A673 (cell line): ENCODE data around the gene FLYWCH1. TPM values are rescaled to one million over a fixed set of nuclear protein-coding genes. Genes with fewer than 3 reads are reported as not detected.
"Not testable (repeated sequence)": the region's sequence is repeated elsewhere in the genome, so short reads cannot be mapped to it uniquely, and the experiment has no call there.

Experiments
- BruUV-seq: library from RNA; stranded (reverse); fragments of 400-500 nt; replicated peaks from 2 replicates; lab custom pipeline; 2021; lab: Mats Ljungman, UMichigan
- CTCF ChIA-PET: fragments of 300-600 bp; sonication (Branson Sonifier 250); formaldehyde crosslinking; loops from one replicate; lab custom pipeline; 2022; ENCODE audit warnings: antibody characterized with exemption; lab: Charles Lee
- POLR2A ChIA-PET: fragments of 300-600 bp; sonication (Branson Sonifier 250); formaldehyde crosslinking; loops from one replicate; lab custom pipeline; 2022; ENCODE audit warnings: antibody characterized with exemption; ENCODE audit not compliant: low non-redundant PET; lab: Charles Lee
- DNase-seq: peaks from one replicate; pipeline ENCODE4 v3.0.0-alpha.2; 2015; ENCODE audit warnings: low spot score
- H3K27ac ChIP-seq: fragments of 200-600 bp; sonication (generic); 2 replicates; pipeline ENCODE4 v1.5.1; 2016; ENCODE audit warnings: mixed run types, low read depth, mild to moderate bottlenecking, mixed read lengths, antibody characterized with exemption, low read length; ENCODE audit not compliant: poor library complexity, severe bottlenecking
- H3K27me3 ChIP-seq: fragments of 200-600 bp; sonication (generic); replicated peaks from 2 replicates; pipeline ENCODE4 v1.6.1; 2017; ENCODE audit warnings: mixed run types, low read depth, mild to moderate bottlenecking, mixed read lengths, antibody characterized with exemption, low read length; ENCODE audit not compliant: insufficient read depth, poor library complexity
- H3K36me3 ChIP-seq: fragments of 200-600 bp; sonication (generic); 2 replicates; pipeline ENCODE4 v1.6.1; 2016; ENCODE audit warnings: mixed run types, mild to moderate bottlenecking, mixed read lengths, antibody characterized with exemption, low read length; ENCODE audit not compliant: insufficient read depth, poor library complexity, severe bottlenecking
- H3K4me1 ChIP-seq: fragments of 200-600 bp; sonication (generic); 2 replicates; pipeline ENCODE4 v1.6.1; 2017; ENCODE audit warnings: mixed run types, mild to moderate bottlenecking, mixed read lengths, antibody characterized with exemption, low read length; ENCODE audit not compliant: insufficient read depth, poor library complexity, severe bottlenecking
- H3K4me3 ChIP-seq: fragments of 200-600 bp; sonication (generic); 2 replicates; pipeline ENCODE4 v1.5.1; 2016; ENCODE audit warnings: low read depth, mixed run types, mild to moderate bottlenecking, mixed read lengths, low read length; ENCODE audit not compliant: poor library complexity, severe bottlenecking
- H3K9me3 ChIP-seq: fragments of 200-600 bp; sonication (generic); 2 replicates; pipeline ENCODE4 v1.6.1; 2016; ENCODE audit warnings: mixed run types, low read depth, mild to moderate bottlenecking, mixed read lengths, antibody characterized with exemption, low read length; ENCODE audit not compliant: poor library complexity, severe bottlenecking
- EZH2 ChIP-seq: fragments of 200-600 bp; sonication (generic); IDR thresholded peaks from 2 replicates; pipeline ENCODE4 v1.6.1; 2017; ENCODE audit warnings: borderline replicate concordance, low read depth, mild to moderate bottlenecking, mixed read lengths, antibody characterized with exemption, low read length; ENCODE audit not compliant: poor library complexity, severe bottlenecking
- intact Hi-C: fragments of 100-400 bp; cut with micrococcal nuclease; formaldehyde crosslinking; loops from one replicate; pipeline ENCODE4 v1.10.0; 2022; ENCODE audit not compliant: unreplicated experiment
- total RNA-seq: library from RNA; stranded (reverse); gene quantifications from 2 replicates; pipeline ENCODE4 v1.2.3, GENCODE V29; 2021
- TF ChIP-seq, protein P1 (sequence below): fragments of 300-800, 200-600 bp; sonication (generic); conservative IDR thresholded peaks from 2 replicates; pipeline ENCODE4 v1.5.1; 2017; ENCODE audit warnings: low read depth, mild to moderate bottlenecking, antibody characterized with exemption, low read length, moderate library complexity, mixed read lengths

Gene FLYWCH1
- total RNA-seq, 1 experiment from 2014 or later: 46.8 TPM

DNA sequence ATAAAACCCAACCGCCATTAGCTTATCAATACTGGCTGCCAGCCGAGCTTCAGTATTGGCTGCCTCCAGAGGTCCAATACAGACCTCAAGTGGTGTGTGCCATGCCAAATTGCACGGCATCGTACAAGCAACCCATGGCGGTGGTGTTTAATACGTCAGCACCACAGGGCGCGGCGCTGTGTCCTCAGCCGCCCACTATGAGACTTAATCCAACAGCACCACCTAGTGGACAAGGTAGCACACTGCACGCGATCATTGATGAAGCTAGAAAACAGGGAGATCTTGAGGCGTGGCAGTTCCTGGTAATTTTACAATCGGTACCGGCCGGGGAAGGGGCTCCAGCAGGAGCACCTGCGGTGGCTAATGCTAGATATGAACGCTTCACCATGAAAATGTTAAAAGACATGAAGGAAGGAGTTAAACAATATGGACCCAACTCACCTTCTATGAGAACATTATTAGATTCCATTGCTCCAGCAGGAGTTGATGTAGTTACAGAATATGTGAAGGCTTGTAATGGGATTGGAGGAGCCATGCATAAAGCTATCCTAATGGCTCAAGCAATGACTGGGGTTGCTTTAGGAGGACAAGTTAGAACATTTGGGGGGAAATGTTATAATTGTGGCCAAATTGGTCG lies 15.4 kb downstream of the FLYWCH1 start:
- H3K27ac ChIP-seq: no peak overlapping the region
- POLR2A ChIA-PET: interaction anchor here (0.6 kb wide), 2 partner anchors 39 to 119 kb away, joined by 3 to 8 read pairs; no protein-coding TSS in a partner anchor
- TF ChIP-seq EZH2: no peak
- TF ChIP-seq, protein P1, sequence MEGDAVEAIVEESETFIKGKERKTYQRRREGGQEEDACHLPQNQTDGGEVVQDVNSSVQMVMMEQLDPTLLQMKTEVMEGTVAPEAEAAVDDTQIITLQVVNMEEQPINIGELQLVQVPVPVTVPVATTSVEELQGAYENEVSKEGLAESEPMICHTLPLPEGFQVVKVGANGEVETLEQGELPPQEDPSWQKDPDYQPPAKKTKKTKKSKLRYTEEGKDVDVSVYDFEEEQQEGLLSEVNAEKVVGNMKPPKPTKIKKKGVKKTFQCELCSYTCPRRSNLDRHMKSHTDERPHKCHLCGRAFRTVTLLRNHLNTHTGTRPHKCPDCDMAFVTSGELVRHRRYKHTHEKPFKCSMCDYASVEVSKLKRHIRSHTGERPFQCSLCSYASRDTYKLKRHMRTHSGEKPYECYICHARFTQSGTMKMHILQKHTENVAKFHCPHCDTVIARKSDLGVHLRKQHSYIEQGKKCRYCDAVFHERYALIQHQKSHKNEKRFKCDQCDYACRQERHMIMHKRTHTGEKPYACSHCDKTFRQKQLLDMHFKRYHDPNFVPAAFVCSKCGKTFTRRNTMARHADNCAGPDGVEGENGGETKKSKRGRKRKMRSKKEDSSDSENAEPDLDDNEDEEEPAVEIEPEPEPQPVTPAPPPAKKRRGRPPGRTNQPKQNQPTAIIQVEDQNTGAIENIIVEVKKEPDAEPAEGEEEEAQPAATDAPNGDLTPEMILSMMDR: peak; percentile 97
- peak; percentile 94 for DNase-seq
- no peaks in the 10 kb centered on the region for H3K27me3 ChIP-seq
- peaks cover 4% of the 10 kb centered on the region for H3K36me3 ChIP-seq
- no peak overlapping the region for H3K4me3 ChIP-seq
- H3K4me1 ChIP-seq: peaks cover 5% of the 10 kb centered on the region
- intact Hi-C loops: loop anchor here (5.0 kb wide), 1 partner anchor 35 kb away; the partner anchor contains the start of gene KREMEN2
- H3K9me3 ChIP-seq: no peaks in the 10 kb centered on the region
- no TSS peak for BruUV-seq
- CTCF ChIA-PET: interaction anchor here (0.5 to 0.7 kb wide), 13 partner anchors 9 to 824 kb away, joined by 3 to 8 read pairs (median 5); partner anchors contain the start of genes FLYWCH1, FLYWCH2 and KREMEN2

DNA sequence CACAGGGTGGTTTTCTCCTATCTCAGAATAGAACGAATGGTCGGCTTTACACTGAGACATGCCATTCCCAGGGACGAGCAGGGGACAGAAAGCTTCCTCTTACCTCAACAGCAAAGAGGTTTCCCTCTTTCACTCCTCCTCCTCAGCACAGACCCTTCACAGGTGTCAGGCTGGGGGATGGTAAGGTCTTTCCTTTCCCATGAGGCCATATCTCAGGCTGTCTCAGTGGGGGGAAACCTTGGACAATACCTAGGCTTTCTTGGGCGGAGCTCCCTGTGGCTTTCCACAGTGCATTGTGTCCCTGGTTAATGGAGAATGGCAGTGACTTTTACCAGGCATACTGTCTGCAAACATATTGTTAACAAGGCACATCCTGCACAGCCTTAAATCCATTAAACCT lies 16.4 kb downstream of the FLYWCH1 start:
- H3K9me3 ChIP-seq, DNase-seq, CTCF ChIA-PET, POLR2A ChIA-PET, BruUV-seq, H3K4me3 ChIP-seq, H3K36me3 ChIP-seq, H3K27me3 ChIP-seq, H3K27ac ChIP-seq, H3K4me1 ChIP-seq: not testable (repeated sequence)
- intact Hi-C loops: loop anchor here (5.0 kb wide), 1 partner anchor 34 kb away; the partner anchor contains the start of gene KREMEN2

DNA sequence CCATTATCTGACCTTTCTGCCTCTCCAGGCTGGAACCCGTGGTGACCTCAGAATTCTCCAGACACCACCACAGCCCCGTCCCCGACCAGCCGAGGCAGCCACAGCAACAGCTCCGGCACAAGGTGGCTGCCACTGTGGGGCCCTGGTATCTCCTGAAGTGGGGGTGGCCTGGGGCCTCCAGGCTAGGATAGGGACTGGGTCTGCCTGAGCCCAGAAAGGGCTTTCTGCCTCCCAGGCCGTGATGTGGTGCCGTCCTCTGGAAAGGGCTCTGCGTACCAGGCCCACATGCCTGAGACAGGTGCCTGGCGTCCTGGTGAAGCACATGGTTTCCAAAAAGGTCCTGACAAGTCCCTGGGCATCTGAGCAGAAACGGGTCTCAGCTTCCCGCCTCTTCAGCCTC lies 17.1 kb downstream of the FLYWCH1 start:
- intact Hi-C loops: loop anchor here (5.0 kb wide), 1 partner anchor 34 kb away; the partner anchor contains the start of gene KREMEN2
- H3K27ac ChIP-seq: no peak overlapping the region
- no TSS peak for BruUV-seq
- TF ChIP-seq EZH2: no peak
- TF ChIP-seq, protein P1: no peak
- H3K27me3 ChIP-seq: no peaks in the 10 kb centered on the region
- CTCF ChIA-PET: no interaction called here
- no peak for DNase-seq
- POLR2A ChIA-PET: no interaction called here
- peaks cover 5% of the 10 kb centered on the region for H3K4me1 ChIP-seq
- H3K36me3 ChIP-seq: peaks cover 7% of the 10 kb centered on the region
- no peaks in the 10 kb centered on the region for H3K9me3 ChIP-seq
- H3K4me3 ChIP-seq: no peak overlapping the region
